Measurements from ENCODE around the gene ERLEC1.
"Not testable (repeated sequence)": the region's sequence is repeated elsewhere in the genome, so short reads cannot be mapped to it uniquely, and the experiment has no call there.

Gene ERLEC1

DNA sequence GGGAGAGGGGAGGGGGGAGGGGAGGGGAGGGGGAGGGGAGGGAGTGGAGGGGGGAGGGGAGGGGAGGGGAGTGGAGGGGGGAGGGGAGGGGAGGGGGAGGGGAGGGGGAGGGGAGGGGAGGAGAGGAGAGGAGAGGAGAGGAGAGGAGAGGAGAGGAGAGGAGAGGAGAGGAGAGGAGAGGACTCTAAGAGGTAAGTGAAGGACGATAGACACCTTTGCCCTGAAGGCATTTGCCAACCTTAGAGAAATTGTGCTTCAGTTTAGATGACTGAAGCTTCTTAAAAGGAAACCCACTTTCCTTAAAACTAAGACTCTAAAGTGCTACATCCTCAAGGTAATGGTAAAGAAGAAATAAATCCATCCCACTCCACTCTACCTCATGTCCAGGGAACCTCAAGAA lies 53.7 kb downstream of the ERLEC1 start:
- no peak for DNase-seq

DNA sequence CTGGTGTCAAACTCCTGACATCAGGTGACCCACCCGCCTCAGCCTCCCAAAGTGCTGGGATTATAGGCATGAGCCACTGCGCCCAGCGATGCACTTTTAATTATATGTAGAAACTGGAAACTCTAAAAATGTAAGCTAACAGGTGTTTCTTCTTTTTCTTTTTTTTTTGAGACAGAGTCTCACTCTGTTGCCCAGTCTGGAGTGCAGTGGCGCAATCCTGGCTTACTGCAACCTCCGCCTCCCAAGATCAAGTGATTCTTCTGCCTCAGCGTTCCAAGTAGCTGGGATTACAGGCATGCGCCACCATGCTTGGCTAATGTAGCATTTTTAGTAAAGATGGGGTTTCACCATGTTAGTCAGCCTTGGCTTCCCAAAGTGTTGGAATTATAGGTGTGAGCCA lies 54.8 kb downstream of the ERLEC1 start:
- not testable (repeated sequence) for DNase-seq

DNA sequence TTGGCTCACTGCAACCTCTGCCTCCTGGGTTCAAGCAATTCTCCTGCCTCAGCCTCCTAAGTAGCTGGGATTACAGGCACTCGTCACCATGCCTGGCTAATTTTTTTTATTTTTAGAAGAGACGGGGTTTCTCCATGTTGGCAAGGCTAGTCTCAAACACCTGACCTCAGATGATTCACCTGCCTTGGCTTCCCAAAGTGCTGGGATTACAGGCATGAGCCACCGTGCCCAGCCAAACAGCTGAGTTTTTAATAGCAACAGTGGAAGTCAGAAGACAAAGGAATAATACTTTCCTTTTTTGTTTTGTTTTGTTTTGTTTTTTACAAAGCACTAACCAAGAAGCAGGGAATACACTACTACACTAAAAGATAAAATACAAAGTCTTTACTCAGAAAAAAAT lies 56.0 kb downstream of the ERLEC1 start:
- DNase-seq: no peak

DNA sequence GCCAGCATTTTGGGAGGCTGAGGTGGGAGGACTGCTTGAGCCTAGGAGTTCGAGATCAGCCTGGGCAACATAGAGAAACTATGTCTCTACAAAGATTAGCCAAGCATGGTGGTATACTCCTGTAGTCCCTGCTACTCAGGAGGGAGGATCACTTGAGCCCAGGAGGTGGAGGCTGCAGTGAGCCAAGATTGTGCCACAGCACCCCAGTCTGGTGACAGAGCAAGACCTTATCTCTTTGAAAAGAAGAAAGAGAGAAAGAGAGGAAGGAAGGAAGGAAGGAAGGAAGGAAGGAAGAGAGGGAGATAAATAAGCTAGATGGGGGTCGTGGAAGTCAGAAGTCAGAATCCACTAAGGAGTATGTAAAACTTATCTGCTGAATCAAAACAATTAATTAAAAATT lies 56.8 kb downstream of the ERLEC1 start:
- no peak for DNase-seq

DNA sequence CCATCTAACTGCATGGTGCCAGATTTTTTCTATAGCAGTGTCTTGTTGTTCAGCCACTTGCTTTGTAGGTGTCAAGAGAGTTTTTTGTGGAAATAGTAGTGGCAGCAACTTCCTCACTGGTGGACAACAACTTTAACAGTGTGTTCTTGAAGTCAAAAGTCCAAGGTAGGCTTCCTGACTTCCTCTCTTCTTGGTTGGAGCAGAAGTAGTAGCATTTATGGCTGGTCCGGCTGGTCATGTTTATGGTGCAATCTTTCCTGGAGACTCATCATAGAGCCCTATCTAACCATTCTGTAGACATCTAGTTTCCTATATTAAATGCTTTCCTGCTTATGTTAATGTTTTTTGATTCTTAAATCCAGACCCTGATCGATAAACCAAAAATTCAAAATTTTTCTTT lies 61.2 kb downstream of the ERLEC1 start:
- no peak for DNase-seq

DNA sequence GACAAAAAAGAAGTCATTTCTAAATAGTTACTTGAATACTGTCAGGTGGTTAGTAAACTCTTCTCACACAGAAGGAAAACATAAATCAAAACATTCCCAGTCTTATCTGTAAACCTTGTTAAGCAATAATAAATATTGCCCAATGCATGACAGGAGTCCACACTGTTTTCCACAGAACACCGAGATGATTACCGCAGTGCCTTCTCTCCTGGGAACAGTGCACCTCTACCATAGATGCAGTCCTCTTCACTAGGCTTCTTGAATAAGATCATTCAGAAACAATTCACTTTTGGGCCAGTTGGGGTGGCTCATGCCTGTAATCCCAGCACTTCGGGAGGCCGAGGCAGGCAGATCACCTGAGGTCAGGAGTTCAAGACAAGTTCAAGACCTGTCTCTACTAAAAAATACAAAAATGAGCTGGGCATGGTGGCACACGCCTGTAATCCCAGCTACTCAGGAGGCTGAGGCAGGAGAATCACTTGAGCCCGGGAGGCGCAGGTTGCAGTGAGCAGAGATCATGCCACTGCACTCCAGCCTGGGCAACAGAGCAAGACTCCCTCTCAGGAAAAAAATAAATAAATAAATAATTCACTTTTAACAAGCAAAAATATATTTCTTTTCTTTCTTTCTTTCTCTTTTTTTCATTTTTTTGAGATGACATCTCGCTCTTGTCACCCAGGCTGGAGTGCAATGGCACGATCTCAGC lies 64.4 kb downstream of the ERLEC1 start:
- DNase-seq: not testable (repeated sequence)

DNA sequence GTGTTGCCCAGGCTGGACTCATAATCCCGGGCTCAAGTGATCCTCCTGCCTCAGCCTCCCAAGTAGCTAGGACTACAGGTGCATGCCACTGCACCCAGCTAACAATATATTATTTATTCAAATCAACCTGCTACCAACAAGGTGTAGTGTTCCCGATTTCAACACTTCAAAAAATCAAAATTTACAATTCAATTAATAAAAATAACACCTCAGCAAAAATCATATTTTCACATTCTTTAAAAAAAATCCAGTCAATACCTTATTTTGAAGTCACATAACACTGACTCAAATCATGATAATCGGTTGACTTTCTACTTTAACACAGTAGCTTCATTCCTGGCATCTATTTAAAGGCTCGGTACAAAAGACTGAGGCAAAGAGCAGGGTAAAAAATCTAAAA lies 65.7 kb downstream of the ERLEC1 start:
- DNase-seq: no peak

DNA sequence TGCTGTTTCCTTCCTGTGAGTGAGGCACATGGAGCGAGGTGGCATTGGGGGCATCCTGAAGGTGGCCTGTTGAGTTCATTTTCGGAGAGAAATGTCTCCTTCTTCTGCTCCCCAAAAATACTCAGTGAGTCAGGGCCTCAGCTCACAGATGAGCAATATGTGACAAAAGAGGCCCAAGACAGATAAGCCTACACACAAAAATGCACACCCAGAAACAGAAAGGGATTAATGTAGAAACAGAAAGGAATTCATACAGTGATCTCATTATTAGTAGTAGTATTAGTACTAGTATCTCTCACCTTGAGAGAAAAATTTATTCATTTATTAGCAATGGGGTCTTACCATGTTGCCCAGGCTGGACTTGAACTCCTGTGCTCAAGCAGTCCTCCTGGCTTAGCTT lies 67.8 kb downstream of the ERLEC1 start:
- no peak for DNase-seq

DNA sequence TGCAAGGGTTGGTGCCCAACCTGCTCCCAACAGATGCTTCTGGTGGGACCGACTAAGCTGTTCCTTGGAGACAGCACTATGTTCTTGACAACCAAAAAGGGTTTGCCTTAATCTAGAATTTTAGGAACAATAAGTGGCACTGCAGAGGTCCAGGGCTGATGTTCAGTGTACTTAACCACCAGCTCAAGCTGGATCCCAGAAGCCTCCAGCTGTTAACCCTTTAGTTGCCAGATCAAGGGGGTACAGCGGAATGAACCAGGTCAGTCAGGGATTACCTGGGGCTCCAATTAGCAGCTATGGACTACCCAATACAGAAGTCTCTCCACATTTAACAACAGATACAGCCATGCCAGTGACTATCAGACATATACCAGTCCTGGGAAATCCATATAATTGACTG lies 69.4 kb downstream of the ERLEC1 start:
- no peak for DNase-seq

DNA sequence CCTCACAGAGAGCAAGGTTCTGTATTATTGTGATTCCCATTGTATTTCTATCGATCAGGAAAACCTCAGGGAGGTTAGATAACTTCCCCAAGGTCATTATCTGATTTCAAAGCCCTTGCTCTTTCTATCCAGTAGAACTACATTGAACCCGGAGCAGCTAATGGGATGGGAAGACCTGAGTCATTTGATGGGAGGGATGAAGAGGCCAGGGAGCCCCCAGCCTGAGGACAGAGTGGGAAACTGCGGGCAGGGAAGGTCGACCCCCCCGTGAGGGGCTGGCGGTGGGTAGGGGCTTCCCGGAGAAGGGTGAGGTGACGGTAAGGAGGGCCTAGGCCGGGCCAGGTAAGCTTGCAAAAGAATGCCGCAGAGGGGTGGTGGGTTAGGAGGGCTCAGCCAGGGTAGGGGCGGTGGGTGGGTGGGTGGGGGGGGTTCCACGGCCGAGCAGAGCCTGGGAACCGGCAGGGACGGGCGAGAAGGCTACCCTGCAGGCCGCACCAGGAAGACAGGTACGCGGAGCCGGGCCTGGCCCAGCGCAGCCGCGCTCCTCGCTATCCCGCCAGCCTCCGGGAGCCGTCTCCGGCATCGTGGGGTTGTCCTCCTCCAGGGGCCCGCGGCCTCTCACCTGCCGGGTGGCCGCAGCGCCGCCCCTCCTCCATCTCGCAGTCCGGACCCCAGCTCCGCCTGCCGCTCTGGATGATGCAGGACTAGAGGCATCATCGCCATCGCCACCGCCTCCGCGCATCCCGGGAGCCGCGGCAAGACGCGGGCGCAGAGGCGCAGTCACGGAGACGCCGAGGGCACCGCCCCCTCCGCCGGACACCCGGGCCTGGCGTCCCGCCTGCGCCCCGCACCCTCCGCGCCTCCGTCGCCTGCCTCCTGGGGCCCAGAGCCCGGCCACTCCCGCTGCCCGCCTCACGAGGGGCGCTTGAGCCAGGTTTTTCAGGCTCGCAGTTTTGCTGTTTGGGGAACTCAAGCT lies 72.7 kb downstream of the ERLEC1 start, which contains the start of gene GPR75:
GPR75 (minus strand) TSS at position 762 of the 976 bp plus-strand sequence. CDS start 5,211 bp downstream, outside the sequence.
- no peak for DNase-seq

DNA sequence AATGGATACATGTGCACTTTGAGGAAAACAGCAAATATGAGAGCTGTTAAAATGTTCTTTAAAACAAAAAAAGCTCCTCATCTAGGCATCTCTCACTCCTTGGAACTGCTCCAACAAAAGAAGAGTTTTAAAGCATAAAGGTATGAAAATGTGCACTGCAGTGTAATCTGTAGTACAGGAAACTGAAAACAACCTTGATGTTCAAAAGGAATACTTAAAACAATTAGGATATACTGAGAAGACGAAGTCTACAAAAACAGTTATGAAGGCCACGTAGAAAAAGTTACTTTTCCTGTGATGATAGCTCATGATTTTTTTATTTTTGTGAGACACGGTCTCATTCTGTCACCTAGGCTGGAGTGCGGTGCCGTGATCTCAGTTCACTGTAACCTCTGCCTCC lies 75.0 kb downstream of the ERLEC1 start:
- DNase-seq: no peak

DNA sequence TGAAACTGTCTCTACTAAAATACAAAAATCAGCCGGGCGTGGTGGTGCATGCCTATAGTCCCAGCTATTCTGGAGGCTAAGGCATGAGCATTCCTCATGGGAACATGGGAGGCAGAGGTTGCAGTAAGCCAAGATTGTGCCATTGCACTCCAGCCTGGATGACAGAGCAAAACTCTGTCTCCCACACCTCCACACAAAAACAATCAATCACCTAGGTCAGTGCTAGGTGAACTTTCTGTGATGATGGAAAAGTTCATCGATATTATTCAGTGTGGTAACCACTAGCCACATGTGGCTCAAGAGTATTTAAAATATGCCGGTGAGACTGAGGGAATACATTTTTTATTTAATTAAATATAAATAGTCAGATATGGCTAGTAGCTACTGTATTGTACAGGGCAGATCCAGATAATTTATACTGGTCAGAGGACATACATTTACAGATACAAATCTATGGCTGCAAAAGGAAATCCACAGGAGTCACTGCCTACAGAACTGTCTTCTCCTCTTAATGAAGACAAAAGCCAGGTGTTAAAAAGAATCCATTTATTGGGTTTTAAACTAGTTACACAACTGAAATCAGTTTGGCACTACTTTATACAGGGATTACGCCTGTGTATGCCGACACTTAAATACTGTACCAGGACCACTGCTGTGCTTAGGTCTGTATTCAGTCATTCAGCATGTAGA lies 76.8 kb downstream of the ERLEC1 start:
- DNase-seq: no peak

DNA sequence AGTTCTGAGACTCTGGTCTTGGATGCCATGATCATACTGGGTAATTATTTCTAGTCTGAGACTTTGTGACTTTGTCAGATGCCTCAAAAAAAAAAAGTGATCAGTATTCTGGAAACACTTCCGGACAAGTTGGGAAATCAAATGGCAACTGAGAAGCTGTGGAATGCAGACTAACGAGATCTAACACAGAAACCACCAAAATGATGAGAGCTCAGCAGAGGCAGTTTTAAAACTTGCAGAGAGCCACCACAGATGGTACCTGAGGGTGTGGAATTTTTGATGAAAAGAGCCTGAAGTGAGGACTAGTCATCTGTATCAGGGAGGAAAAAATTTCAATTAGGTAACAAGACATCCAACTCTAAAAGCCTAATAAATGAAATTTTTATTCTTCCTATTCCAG lies 78.4 kb downstream of the ERLEC1 start:
- DNase-seq: no peak

DNA sequence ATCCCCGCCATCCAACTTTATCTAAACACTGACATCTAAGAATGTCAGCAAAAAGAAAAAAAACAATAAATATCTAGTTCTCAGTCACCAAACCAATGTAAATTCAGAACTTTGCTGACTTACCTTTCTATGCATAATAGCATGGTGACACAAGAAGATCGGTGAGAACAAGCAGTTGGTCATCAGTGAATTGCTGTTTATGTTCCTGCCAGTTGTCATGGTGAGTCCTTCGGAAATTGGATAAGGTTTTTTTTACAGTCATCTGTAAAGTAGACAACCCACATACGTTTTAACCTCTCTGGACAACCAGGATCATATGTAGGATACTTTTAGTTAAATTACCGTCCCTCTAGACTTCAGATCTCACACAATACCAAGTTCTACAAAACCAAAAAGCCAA lies 79.1 kb downstream of the ERLEC1 start:
- DNase-seq: no peak

DNA sequence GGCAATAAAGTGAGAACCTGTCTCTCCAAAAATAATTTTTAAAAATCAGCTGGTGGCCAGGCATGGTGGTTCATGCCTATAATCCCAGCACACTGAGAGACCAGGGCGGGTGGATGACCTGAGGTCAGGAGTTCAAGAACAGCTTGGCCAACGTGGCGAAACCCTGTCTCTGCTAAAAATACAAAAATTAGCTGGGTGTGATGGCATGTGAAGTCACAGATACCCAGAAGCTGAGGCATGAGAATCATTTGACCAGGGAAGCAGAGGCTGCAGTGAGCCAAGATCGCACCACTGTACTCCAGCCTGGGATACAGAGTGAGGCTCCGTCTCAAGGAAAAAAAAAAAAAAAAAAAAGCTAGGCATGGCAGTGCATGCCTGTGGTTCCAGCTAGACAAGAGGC lies 80.3 kb downstream of the ERLEC1 start:
- DNase-seq: no peak

DNA sequence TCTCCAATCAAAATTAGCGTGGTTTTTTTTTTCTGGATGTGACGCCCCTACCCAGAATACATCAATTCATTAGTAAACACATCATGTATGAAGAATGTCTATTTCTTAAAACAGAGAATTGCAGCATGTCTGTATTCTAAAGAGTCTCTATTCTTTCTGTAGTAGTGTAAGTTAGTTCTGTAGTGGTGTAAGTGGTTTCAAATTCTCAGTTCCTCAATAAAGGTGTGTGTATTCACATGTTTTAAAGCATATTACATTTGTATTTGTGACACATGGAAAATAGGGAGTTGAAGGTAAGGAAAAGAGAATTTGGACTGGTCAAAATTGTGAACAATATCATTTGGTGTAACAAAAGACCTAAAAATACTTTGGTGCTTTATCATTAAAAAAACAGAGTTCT lies 80.9 kb downstream of the ERLEC1 start:
- DNase-seq: no peak
